Endothelial cell of umbilical vein (primary cell): ENCODE measurements around the gene DDAH2. TPM values are rescaled to one million over a fixed set of nuclear protein-coding genes. Genes with fewer than 3 reads are reported as not detected.
A peak's percentile ranks its signal among the peaks of the same experiment; 100 is the strongest.

Experiments used
- BruUV-seq: library from RNA; stranded (reverse); fragments of 400-500 nt; replicated peaks from 2 replicates; lab custom pipeline; 2021; lab: Mats Ljungman, UMichigan
- CTCF ChIA-PET: fragments of 300-600, 350-600 bp; sonication (Branson Sonifier 250); formaldehyde crosslinking; loops from one replicate; lab custom pipeline; 2021; ENCODE audit warnings: antibody characterized with exemption, inconsistent platforms; lab: Charles Lee
- POLR2A ChIA-PET: fragments of 300-600, 350-600 bp; sonication (Branson Sonifier 250); formaldehyde crosslinking; loops from one replicate; lab custom pipeline; 2021; ENCODE audit warnings: antibody characterized with exemption, inconsistent platforms; lab: Charles Lee
- DNase-seq: peaks from one replicate; pipeline ENCODE4 v3.0.0-alpha.2; 2011; ENCODE audit warnings: low read depth, low spot score
- FAIRE-seq: peaks from 2 replicates; lab custom pipeline; 2011; peaks lifted over from hg19 to GRCh38; lab: Jason Lieb, UNC
- H2AFZ ChIP-seq: 2 replicates; pipeline ENCODE4 v1.6.0; 2012; ENCODE audit warnings: low read depth, low read length, control low read depth, inconsistent platforms
- H3K27ac ChIP-seq: 2 replicates; pipeline ENCODE4 v1.5.1; 2011; ENCODE audit warnings: low read depth, mild to moderate bottlenecking, control low read depth, low read length, moderate library complexity; ENCODE audit not compliant: insufficient read depth
- H3K27me3 ChIP-seq, 2 experiments: 2 replicates each; pipeline versions ENCODE4 v1.6.0 to v1.6.1; 2011; ENCODE audit warnings: low read length in 2 of 2, mixed read lengths in 1 of 2; ENCODE audit not compliant: control insufficient read depth in 2 of 2, insufficient read depth in 2 of 2
- H3K36me3 ChIP-seq, 2 experiments: 2 replicates in 1 of 2; 3 replicates in 1 of 2; pipeline ENCODE4 v1.5.1; 2011; ENCODE audit warnings: low read length in 2 of 2, mild to moderate bottlenecking in 1 of 2, moderate library complexity in 1 of 2; ENCODE audit not compliant: control insufficient read depth in 2 of 2, insufficient read depth in 2 of 2; ENCODE audit errors: extremely low read depth in 1 of 2
- H3K4me1 ChIP-seq: 3 replicates; pipeline ENCODE4 v1.5.1; 2011; ENCODE audit warnings: mild to moderate bottlenecking, low read length; ENCODE audit not compliant: control insufficient read depth, insufficient read depth; ENCODE audit errors: extremely low read depth
- H3K4me2 ChIP-seq: 2 replicates; pipeline ENCODE4 v1.6.1; 2011; ENCODE audit warnings: low read length, control low read depth, mixed read lengths; ENCODE audit not compliant: insufficient read depth
- H3K4me3 ChIP-seq, 3 experiments: fragments of 200-600 bp in 1 of 3; sonication (generic), shearing (Covaris generic) in 1 of 3; replicated peaks in 1 of 3; 2 replicates each; pipeline ENCODE4 v1.5.1; 2011 to 2016; ENCODE audit warnings: control low read depth in 3 of 3, low read length in 3 of 3, mild to moderate bottlenecking in 2 of 3, inconsistent platforms in 1 of 3, low read depth in 1 of 3, moderate library complexity in 1 of 3; ENCODE audit not compliant: insufficient read depth in 1 of 3
- H3K79me2 ChIP-seq: 2 replicates; pipeline ENCODE4 v1.6.0; 2012; ENCODE audit warnings: low read length, inconsistent platforms; ENCODE audit not compliant: control insufficient read depth, insufficient read depth
- H3K9ac ChIP-seq: replicated peaks from 2 replicates; pipeline ENCODE3; 2011; ENCODE audit warnings: low read length, control low read depth; ENCODE audit not compliant: insufficient read depth; ENCODE audit errors: extremely low read depth
- H3K9me1 ChIP-seq: replicated peaks from 3 replicates; pipeline ENCODE4 v1.6.0; 2011; ENCODE audit warnings: mild to moderate bottlenecking, low read length; ENCODE audit not compliant: control insufficient read depth, insufficient read depth; ENCODE audit errors: extremely low read depth
- H3K9me3 ChIP-seq: replicated peaks from 2 replicates; pipeline ENCODE4 v1.5.1; 2012; ENCODE audit warnings: low read length, inconsistent platforms; ENCODE audit not compliant: control insufficient read depth, insufficient read depth
- H4K20me1 ChIP-seq: replicated peaks from 2 replicates; pipeline ENCODE3; 2011; ENCODE audit warnings: mild to moderate bottlenecking, low read length; ENCODE audit not compliant: control insufficient read depth, insufficient read depth; ENCODE audit errors: extremely low read depth
- EZH2 ChIP-seq: IDR thresholded peaks from 2 replicates; pipeline ENCODE4 v1.6.1; 2012; ENCODE audit warnings: borderline replicate concordance, low read depth, mild to moderate bottlenecking, moderate library complexity, low read length, inconsistent platforms; ENCODE audit not compliant: severe bottlenecking
- FOS ChIP-seq: IDR thresholded peaks from 2 replicates; pipeline ENCODE4 v1.6.1; 2011; ENCODE audit warnings: mild to moderate bottlenecking, low read length, moderate library complexity, borderline replicate concordance; ENCODE audit not compliant: insufficient read depth
- JUN ChIP-seq: IDR thresholded peaks from 2 replicates; pipeline ENCODE4 v1.6.1; 2011; ENCODE audit warnings: borderline replicate concordance, low read depth; ENCODE audit not compliant: insufficient read length, insufficient read depth
- POLR2A ChIP-seq: IDR thresholded peaks from 2 replicates; pipeline ENCODE4 v1.6.1; 2012; ENCODE audit warnings: low read depth, mild to moderate bottlenecking, control low read depth, low read length
- POLR2AphosphoS5 ChIP-seq: IDR thresholded peaks from 2 replicates; pipeline ENCODE4 v1.6.1; 2012; ENCODE audit warnings: low read depth, mild to moderate bottlenecking, control low read depth, low read length, moderate library complexity; ENCODE audit not compliant: insufficient read depth
- dilution Hi-C: fragments of 300-500 bp; cut with MboI; formaldehyde crosslinking; loops from one replicate; pipeline ENCODE4 v1.15.0; 2019; ENCODE audit warnings: low sequenced_read_pairs; ENCODE audit not compliant: extremely low pct_ligation_motif_present
- intact Hi-C: fragments of 100-400 bp; cut with micrococcal nuclease; formaldehyde crosslinking; loops from one replicate; pipeline ENCODE4 v1.10.0; 2022
- polyA plus RNA-seq, 4 experiments: library from polyadenylated mRNA; depleted of rRNA in 3 of 4; stranded (reverse) in 3 of 4; unstranded in 1 of 4; fragments of >200 nt; gene quantifications; 2 replicates each; pipeline versions ENCODE4 v1.2.1 to v1.2.3, GENCODE V29; 2011 to 2012; ENCODE audit warnings: missing spikeins in 1 of 4
- total RNA-seq: library from RNA; stranded (reverse); gene quantifications from 2 replicates; pipeline ENCODE4 v1.2.3, GENCODE V29; 2021
- TF ChIP-seq, protein P1 (sequence below): IDR thresholded peaks from 2 replicates; pipeline ENCODE4 v1.6.1; 2011; ENCODE audit not compliant: insufficient read depth, insufficient read length

DDAH2 gene
- total and polyA plus RNA-seq, 2 donors (not counting 3 experiments of a cell fraction or from before 2014, with no cell fraction given): 109 to 176 TPM

DNA sequence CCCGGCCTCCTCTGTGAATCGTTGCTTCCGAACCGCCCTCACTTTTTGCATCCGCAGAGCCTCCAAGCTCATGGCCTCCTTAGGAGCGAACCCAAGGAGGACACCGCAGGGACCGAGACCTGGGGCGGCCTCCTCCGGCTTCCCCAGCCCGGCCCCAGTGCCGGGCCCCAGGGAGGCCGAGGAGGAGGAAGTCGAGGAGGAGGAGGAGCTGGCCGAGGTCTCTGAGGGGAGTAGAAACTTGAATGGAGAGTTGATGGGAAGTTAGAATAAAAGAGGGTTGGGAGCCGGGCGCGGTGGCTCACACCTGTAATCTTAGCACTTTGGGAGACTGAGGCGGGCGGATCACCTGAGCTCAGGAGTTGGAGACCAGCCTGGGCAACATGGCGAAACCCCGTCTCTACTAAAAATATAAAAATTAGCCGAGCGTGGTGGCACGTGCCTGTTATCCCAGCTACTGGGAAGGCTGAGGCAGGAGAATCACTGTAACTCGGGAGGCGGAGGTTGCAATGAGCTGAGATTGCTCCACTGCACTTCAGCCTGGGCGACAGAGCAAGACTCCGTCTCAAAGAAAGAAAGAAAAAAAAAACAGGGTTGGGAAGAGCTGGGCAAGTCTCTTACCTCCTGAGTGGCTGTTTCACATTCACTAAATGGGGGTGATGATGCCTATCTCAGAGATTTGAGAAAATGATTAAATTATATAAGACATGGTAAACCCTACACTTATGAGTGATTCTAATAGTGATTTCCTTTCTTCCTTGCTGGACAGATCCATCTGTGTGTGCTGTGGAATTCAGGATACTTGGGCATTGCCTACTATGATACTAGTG, 11.5 kb upstream of the DDAH2 start:
- no peaks in the 10 kb centered on the region for H3K9me1 ChIP-seq
- DNase-seq: no peak
- no peaks in the 10 kb centered on the region for H3K27me3 ChIP-seq
- POLR2A ChIA-PET: interaction anchor here (1.2 to 2.0 kb wide), 2 partner anchors 11 to 37 kb away, joined by 4 to 5 read pairs; partner anchors contain the start of genes ABHD16A and DDAH2
- H4K20me1 ChIP-seq: no peaks in the 10 kb centered on the region
- peak overlapping the region; percentile 79 for H3K4me2 ChIP-seq
- peaks cover 16% of the 10 kb centered on the region for H3K79me2 ChIP-seq
- TF ChIP-seq JUN: no peak
- TF ChIP-seq POLR2A: peak; percentile 2
- no peak for TF ChIP-seq POLR2AphosphoS5
- peak overlapping the region; percentile 81 for H3K9ac ChIP-seq
- peak overlapping the region; percentile 35 for H2AFZ ChIP-seq
- BruUV-seq: no TSS peak
- H3K4me1 ChIP-seq: peaks cover 31% of the 10 kb centered on the region
- dilution Hi-C loops (no loop called here), intact Hi-C loops (loop anchor here (1.0 kb wide), 1 partner anchor 120 kb away; the partner anchor contains the start of gene PRRC2A)
- CTCF ChIA-PET: interaction anchor here (0.9 to 6.0 kb wide), 7 partner anchors 29 to 103 kb away, joined by 3 to 55 read pairs (median 5); partner anchors contain the start of genes ABHD16A and LY6G5C
- peak; percentile 67 for FAIRE-seq
- no peaks in the 10 kb centered on the region for H3K36me3 ChIP-seq
- no peaks in the 10 kb centered on the region for H3K9me3 ChIP-seq
- peak overlapping the region; percentile 19 for H3K27ac ChIP-seq
- H3K4me3 ChIP-seq: peak overlapping the region; percentile 23 to 76 (median 61)

GRCh38 chr6:31739639-31740396, 10.7 kb upstream of the DDAH2 start, which contains the start of gene MSH5:
Gene MSH5, plus strand, starts transcription at chr6:31740005. Its CDS starts 462 bp downstream, at chr6:31740467.
- dilution Hi-C loops: no loop called here
- FAIRE-seq: peak; percentile 99

More at GRCh38 chr6:31739639-31740396, 10.7 kb upstream of the DDAH2 start, which contains the start of gene MSH5:
- H3K36me3 ChIP-seq: no peaks in the 10 kb centered on the region
- TSS peak; percentile 11 for BruUV-seq
- H3K4me1 ChIP-seq: peaks cover 31% of the 10 kb centered on the region
- H4K20me1 ChIP-seq: no peaks in the 10 kb centered on the region
- H3K4me2 ChIP-seq: peak within 1 kb of the TSS; percentile 79
- no peaks in the 10 kb centered on the region for H3K9me3 ChIP-seq
- H3K27ac ChIP-seq: peak within 1 kb of the TSS; percentile 94
- TF ChIP-seq POLR2A (peak; percentile 65), POLR2AphosphoS5 (peak; percentile 76), EZH2 (no peak), JUN (no peak), FOS (no peak)
- TF ChIP-seq, protein P1, sequence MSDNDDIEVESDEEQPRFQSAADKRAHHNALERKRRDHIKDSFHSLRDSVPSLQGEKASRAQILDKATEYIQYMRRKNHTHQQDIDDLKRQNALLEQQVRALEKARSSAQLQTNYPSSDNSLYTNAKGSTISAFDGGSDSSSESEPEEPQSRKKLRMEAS: peak; percentile 43
- peak within 1 kb of the TSS; percentile 23 to 76 (median 61) for H3K4me3 ChIP-seq
- no peaks in the 10 kb centered on the region for H3K27me3 ChIP-seq
- H2AFZ ChIP-seq: peak within 1 kb of the TSS; percentile 35
- intact Hi-C loops: loop anchor here (1.0 to 10.0 kb wide), 7 partner anchors 37 to 195 kb away; partner anchors contain the start of genes ABHD16A, ATP6V1G2, BAG6 and C6orf47
- peak; percentile 100 for DNase-seq
- H3K9ac ChIP-seq: peak within 1 kb of the TSS; percentile 81
- peaks cover 24% of the 10 kb centered on the region for H3K79me2 ChIP-seq
- H3K9me1 ChIP-seq: no peaks in the 10 kb centered on the region
- ChIA-PET POLR2A (interaction anchor here (0.5 to 3.2 kb wide), 5 partner anchors 10 to 159 kb away, joined by 3 to 19 read pairs (median 4); partner anchors contain the start of genes ABHD16A, DDAH2, HSPA1A and HSPA1B), CTCF (interaction anchor here (0.8 to 6.0 kb wide), 10 partner anchors 10 to 104 kb away, joined by 3 to 55 read pairs (median 6); partner anchors contain the start of genes ABHD16A, DDAH2 and LY6G5C)
